Right atrium auricular region (tissue), 2 donors: ENCODE results near the gene ORM1. TPM values are rescaled to one million over a fixed set of nuclear protein-coding genes. Genes with fewer than 3 reads are reported as not detected.

Experiments
- DNase-seq: peaks from one replicate; pipeline ENCODE4 v3.0.0-alpha.2; 2019; ENCODE audit warnings: low spot score
- H3K27ac ChIP-seq, 2 donors: fragments of 200-600 bp; sonication (generic); 1 replicate in 1 of 2; 2 replicates in 1 of 2; pipeline ENCODE4 v1.5.1; 2016 to 2019
- H3K27me3 ChIP-seq, 2 donors: fragments of 200-600 bp; sonication (generic); one replicate each; pipeline versions ENCODE4 v1.5.1 to v1.6.0; 2017 to 2019
- H3K36me3 ChIP-seq: fragments of 200-600 bp; sonication (generic); one replicate; pipeline ENCODE4 v1.5.1; 2016
- H3K4me1 ChIP-seq, 2 donors: fragments of 200-600 bp; sonication (generic); one replicate each; pipeline versions ENCODE4 v1.5.1 to v1.6.0; 2017 to 2019
- H3K4me3 ChIP-seq, 2 donors: fragments of 200-600 bp; sonication (generic); 1 replicate in 1 of 2; 2 replicates in 1 of 2; pipeline ENCODE4 v1.5.1; 2017 to 2019; ENCODE audit warnings: mild to moderate bottlenecking in 1 of 2, moderate library complexity in 1 of 2
- H3K9me3 ChIP-seq, 2 donors: fragments of 200-600 bp; sonication (generic); one replicate each; pipeline ENCODE4 v1.5.1; 2019
- CTCF ChIP-seq, 2 donors: fragments of 200-600 bp; sonication (generic); IDR thresholded peaks; one replicate each; pipeline ENCODE4 v1.5.1; 2019; ENCODE audit warnings: antibody characterized with exemption in 2 of 2
- total RNA-seq, 2 donors: library from RNA; depleted of rRNA; stranded (reverse); fragments of >200 nt; gene quantifications; one replicate each; pipeline ENCODE4 v1.1.0, GENCODE V29; 2016

ORM1 gene
- total RNA-seq, 2 donors from 2014 or later, result not detected

GRCh38 chr9:114308361-114308950 lies 14.4 kb upstream of the ORM1 start:
- H3K27me3 ChIP-seq, result no peaks in the 10 kb centered on the region
- no peak overlapping the region for H3K27ac ChIP-seq
- no peak for TF ChIP-seq CTCF (IDR thresholded peaks at IDR 0.05)
- H3K4me3 ChIP-seq, result no peak overlapping the region
- no peaks in the 10 kb centered on the region for H3K9me3 ChIP-seq
- H3K36me3 ChIP-seq, result no peaks in the 10 kb centered on the region
- no peak for DNase-seq
- H3K4me1 ChIP-seq, result peaks cover 0 to 6% of the 10 kb centered on the region in 2 donors

- Histone ChIP-seq H3K4me1 (peaks cover 0 to 6% of the 10 kb centered on the region in 2 donors), H3K27me3 (no peaks in the 10 kb centered on the region), H3K36me3 (no peaks in the 10 kb centered on the region), H3K4me3 (no peak overlapping the region), H3K9me3 (no peaks in the 10 kb centered on the region), H3K27ac (no peak overlapping the region)
- no peak for DNase-seq
- TF ChIP-seq CTCF (IDR thresholded peaks at IDR 0.05), result no peak
These were observed 13.8 kb upstream of the ORM1 start for GRCh38 chr9:114309096-114309495.

GRCh38 chr9:114310471-114311450 lies 12.1 kb upstream of the ORM1 start:
- peaks cover 0 to 2% of the 10 kb centered on the region in 2 donors for H3K4me1 ChIP-seq
- H3K4me3 ChIP-seq, result no peak overlapping the region
- H3K36me3 ChIP-seq, result no peaks in the 10 kb centered on the region
- no peak overlapping the region for H3K27ac ChIP-seq
- DNase-seq, result no peak
- TF ChIP-seq CTCF (IDR thresholded peaks at IDR 0.05), result no peak
- no peaks in the 10 kb centered on the region for H3K27me3 ChIP-seq
- H3K9me3 ChIP-seq, result no peaks in the 10 kb centered on the region

GRCh38 chr9:114311571-114312512 lies 11.1 kb upstream of the ORM1 start:
- no peaks in the 10 kb centered on the region for H3K36me3 ChIP-seq
- TF ChIP-seq CTCF (IDR thresholded peaks at IDR 0.05), result no peak
- H3K4me1 ChIP-seq, result no peaks in the 10 kb centered on the region
- no peaks in the 10 kb centered on the region for H3K27me3 ChIP-seq
- DNase-seq, result no peak
- H3K9me3 ChIP-seq, result no peaks in the 10 kb centered on the region
- H3K27ac ChIP-seq, result no peak overlapping the region
- H3K4me3 ChIP-seq, result no peak overlapping the region

GRCh38 chr9:114312513-114312875 lies 10.4 kb upstream of the ORM1 start:
- Histone ChIP-seq H3K36me3 (no peaks in the 10 kb centered on the region), H3K27me3 (no peaks in the 10 kb centered on the region), H3K4me1 (no peaks in the 10 kb centered on the region), H3K27ac (no peak overlapping the region), H3K9me3 (no peaks in the 10 kb centered on the region), H3K4me3 (no peak overlapping the region)
- DNase-seq, result no peak
- TF ChIP-seq CTCF (IDR thresholded peaks at IDR 0.05), result no peak
